HepG2 (cell line): ENCODE results near the gene BICRAL. TPM values are rescaled to one million over a fixed set of nuclear protein-coding genes. Genes with fewer than 3 reads are reported as not detected.

ENCODE experiments used
- ATF7 ChIP-seq, 2 experiments: fragments of 450-650 bp in 1 of 2; sonication (generic) in 1 of 2; formaldehyde crosslinking in 1 of 2; IDR thresholded peaks; 2 replicates each; pipeline versions ENCODE4 v1.4.0 to v1.6.1; 2016 to 2020; ENCODE audit warnings: antibody characterized with exemption in 1 of 2, mild to moderate bottlenecking in 1 of 2, missing genetic modification reagents in 1 of 2
- CHD2 ChIP-seq: IDR thresholded peaks from 2 replicates; pipeline ENCODE4 v1.6.1; 2011; ENCODE audit warnings: low read depth, low read length, improper control_type of control experiment
- GABPB1 ChIP-seq: IDR thresholded peaks from 2 replicates; pipeline ENCODE4 v1.6.1; 2016; ENCODE audit warnings: mild to moderate bottlenecking, missing genetic modification reagents, moderate library complexity, missing compliant biosample characterization
- GLI4 ChIP-seq: sonication (generic); formaldehyde crosslinking; IDR thresholded peaks from 2 replicates; pipeline ENCODE4 v1.5.1; 2020; ENCODE audit warnings: missing genetic modification reagents, mild to moderate bottlenecking, moderate library complexity, borderline replicate concordance
- HNRNPH1 ChIP-seq: fragments of 200-400 bp; formaldehyde crosslinking; optimal IDR thresholded peaks from 2 replicates; pipeline ENCODE3; 2017; ENCODE audit warnings: mild to moderate bottlenecking, low read depth, low read length
- IKZF4 ChIP-seq: sonication (generic); formaldehyde crosslinking; IDR thresholded peaks from 2 replicates; pipeline ENCODE4 v1.5.1; 2020; ENCODE audit warnings: borderline replicate concordance, mild to moderate bottlenecking, low read depth, missing genetic modification reagents; ENCODE audit errors: not compliant biosample characterization
- ISL2 ChIP-seq: sonication (generic); formaldehyde crosslinking; IDR thresholded peaks from 2 replicates; pipeline ENCODE4 v1.5.0; 2020; ENCODE audit warnings: missing genetic modification reagents
- KLF6 ChIP-seq: IDR thresholded peaks from 2 replicates; pipeline ENCODE4 v1.8.0; 2016; ENCODE audit warnings: missing biosample characterization, missing genetic modification reagents
- KMT2A ChIP-seq: sonication (generic); formaldehyde crosslinking; IDR thresholded peaks from 2 replicates; pipeline ENCODE4 v1.4.0; 2020; ENCODE audit warnings: missing genetic modification reagents
- MAFF ChIP-seq: IDR thresholded peaks from 2 replicates; pipeline ENCODE4 v1.6.1; 2011; ENCODE audit warnings: low read depth, low read length, improper control_type of control experiment
- MED8 ChIP-seq: sonication (generic); formaldehyde crosslinking; IDR thresholded peaks from 2 replicates; pipeline ENCODE4 v1.8.1; 2023; ENCODE audit warnings: mild to moderate bottlenecking, missing genetic modification reagents; ENCODE audit not compliant: insufficient replicate concordance
- NFIC ChIP-seq: IDR thresholded peaks from 2 replicates; pipeline ENCODE4 v1.6.1; 2012; ENCODE audit warnings: mild to moderate bottlenecking, low read length, inconsistent platforms
- POLR2G ChIP-seq: fragments of 200-400 bp; formaldehyde crosslinking; IDR thresholded peaks from 2 replicates; pipeline ENCODE4 v1.6.1; 2018; ENCODE audit warnings: mild to moderate bottlenecking, low read depth, low read length, moderate library complexity
- RCOR2 ChIP-seq: IDR thresholded peaks from 2 replicates; pipeline ENCODE4 v1.6.1; 2016; ENCODE audit warnings: missing biosample characterization, missing genetic modification reagents
- RNF2 ChIP-seq: fragments of 450-650 bp; conservative IDR thresholded peaks from 2 replicates; pipeline ENCODE4 v1.6.1; 2016; ENCODE audit warnings: low read depth
- SATB2 ChIP-seq: sonication (generic); formaldehyde crosslinking; IDR thresholded peaks from 2 replicates; pipeline ENCODE4 v1.5.0; 2020; ENCODE audit warnings: missing genetic modification reagents
- SMAD9 ChIP-seq: sonication (generic); formaldehyde crosslinking; IDR thresholded peaks from 2 replicates; pipeline ENCODE4 v1.5.1; 2020; ENCODE audit warnings: mild to moderate bottlenecking, missing genetic modification reagents
- ZC3H13 ChIP-seq: sonication (generic); formaldehyde crosslinking; IDR thresholded peaks from 2 replicates; pipeline ENCODE4 v1.8.1; 2023; ENCODE audit warnings: mild to moderate bottlenecking, missing genetic modification reagents, moderate library complexity
- ZNF205 ChIP-seq: IDR thresholded peaks from 2 replicates; pipeline ENCODE4 v1.6.1; 2018; ENCODE audit warnings: missing biosample characterization, missing genetic modification reagents
- ZNF432 ChIP-seq: sonication (generic); formaldehyde crosslinking; IDR thresholded peaks from 2 replicates; pipeline ENCODE4 v1.5.0; 2020; ENCODE audit warnings: missing genetic modification reagents, mild to moderate bottlenecking, borderline replicate concordance
- ZNF569 ChIP-seq: sonication (generic); formaldehyde crosslinking; IDR thresholded peaks from 2 replicates; pipeline ENCODE4 v1.5.0; 2020; ENCODE audit warnings: mild to moderate bottlenecking, missing genetic modification reagents, moderate library complexity, borderline replicate concordance
- ZNF703 ChIP-seq: sonication (generic); formaldehyde crosslinking; IDR thresholded peaks from 2 replicates; pipeline ENCODE4 v1.5.1; 2020; ENCODE audit warnings: missing genetic modification reagents, mild to moderate bottlenecking, moderate library complexity, borderline replicate concordance
- ZNF747 ChIP-seq: sonication (generic); formaldehyde crosslinking; IDR thresholded peaks from 2 replicates; pipeline ENCODE4 v1.8.1; 2023; ENCODE audit warnings: missing genetic modification reagents, mild to moderate bottlenecking, borderline replicate concordance
- ZNF816 ChIP-seq: sonication (generic); formaldehyde crosslinking; IDR thresholded peaks from 2 replicates; pipeline ENCODE4 v1.8.0; 2022; ENCODE audit warnings: missing genetic modification reagents, mild to moderate bottlenecking, borderline replicate concordance
- polyA plus RNA-seq, 8 experiments: library from polyadenylated mRNA; depleted of rRNA in 3 of 8; stranded (reverse) in 7 of 8; unstranded in 1 of 8; fragments of >200 nt; fragmentation: Illumina TruSeq in 4 of 8; extraction: Trizol in 4 of 8; gene quantifications; 2 replicates each; pipeline versions ENCODE4 v1.2.1 to v1.2.3, GENCODE V29; 2011 to 2016; ENCODE audit warnings: low read depth in 4 of 8, missing spikeins in 1 of 8, mixed read lengths in 1 of 8; ENCODE audit not compliant: insufficient read depth in 1 of 8
- total RNA-seq, 5 experiments: library from RNA; depleted of rRNA; stranded (reverse); fragments of >200 nt; fragmentation: Illumina TruSeq; extraction: Trizol; gene quantifications; 2 replicates each; pipeline ENCODE4 v1.2.3, GENCODE V29; 2016; ENCODE audit warnings: low read depth in 1 of 5
- TF ChIP-seq, protein P1 (sequence below): conservative IDR thresholded peaks from 2 replicates; pipeline ENCODE4 v1.6.1; 2018; ENCODE audit warnings: missing genetic modification reagents
- TF ChIP-seq, protein P2 (sequence below): IDR thresholded peaks from 2 replicates; pipeline ENCODE4 v1.6.1; 2016; ENCODE audit warnings: control low read depth
- TF ChIP-seq, protein P3 (sequence below): sonication (generic); formaldehyde crosslinking; IDR thresholded peaks from 2 replicates; pipeline ENCODE4 v1.4.0; 2020; ENCODE audit warnings: missing genetic modification reagents, borderline replicate concordance
- TF ChIP-seq, protein P4 (sequence below): sonication (generic); formaldehyde crosslinking; IDR thresholded peaks from 2 replicates; pipeline ENCODE4 v1.4.0; 2020; ENCODE audit warnings: missing genetic modification reagents, low read depth, mild to moderate bottlenecking, borderline replicate concordance

Gene BICRAL
- total and polyA plus RNA-seq, 2 of the 13 experiments (the other 11 are each of a cell fraction or from before 2014, with no cell fraction given): 5.0 to 13.5 TPM

DNA sequence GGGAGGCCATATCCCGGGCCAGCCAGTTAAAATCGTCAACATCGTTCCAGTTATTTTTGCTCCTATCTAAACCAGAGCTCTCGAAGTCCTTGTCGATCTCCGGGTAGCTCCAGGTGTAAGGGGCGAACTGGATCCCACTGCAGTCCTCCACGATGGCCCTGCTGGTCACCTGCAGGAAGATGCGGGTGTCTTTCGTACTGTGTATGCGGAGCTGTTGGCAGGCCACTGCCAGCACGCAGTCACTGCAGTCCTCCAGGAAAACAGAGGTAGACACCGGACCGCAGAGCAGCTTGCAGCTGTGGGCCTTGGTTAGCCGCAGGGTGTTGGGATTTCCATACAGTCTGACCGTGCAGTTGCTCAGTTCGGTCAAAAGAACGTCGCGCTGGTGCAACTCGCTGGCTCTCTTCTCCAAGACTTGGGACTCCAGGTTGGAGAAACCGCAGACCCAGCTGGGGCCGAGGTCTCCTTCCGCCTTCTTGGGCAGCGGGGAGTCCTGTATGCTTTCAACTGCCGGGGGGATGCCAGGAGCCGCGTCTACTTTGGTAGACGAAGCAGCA, 36.7 kb upstream of the BICRAL start (continued):
- no peak for TF ChIP-seq MAFF
- peak; percentile 38; the same call in 1 of the 2 replicates for TF ChIP-seq KMT2A (CRISPR knock-in tag)
- no peak for TF ChIP-seq ZNF432 (CRISPR knock-in tag)
- TF ChIP-seq, protein P1, sequence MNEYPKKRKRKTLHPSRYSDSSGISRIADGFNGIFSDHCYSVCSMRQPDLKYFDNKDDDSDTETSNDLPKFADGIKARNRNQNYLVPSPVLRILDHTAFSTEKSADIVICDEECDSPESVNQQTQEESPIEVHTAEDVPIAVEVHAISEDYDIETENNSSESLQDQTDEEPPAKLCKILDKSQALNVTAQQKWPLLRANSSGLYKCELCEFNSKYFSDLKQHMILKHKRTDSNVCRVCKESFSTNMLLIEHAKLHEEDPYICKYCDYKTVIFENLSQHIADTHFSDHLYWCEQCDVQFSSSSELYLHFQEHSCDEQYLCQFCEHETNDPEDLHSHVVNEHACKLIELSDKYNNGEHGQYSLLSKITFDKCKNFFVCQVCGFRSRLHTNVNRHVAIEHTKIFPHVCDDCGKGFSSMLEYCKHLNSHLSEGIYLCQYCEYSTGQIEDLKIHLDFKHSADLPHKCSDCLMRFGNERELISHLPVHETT (CRISPR knock-in tag): no peak
- TF ChIP-seq NFIC: no peak
- TF ChIP-seq, protein P2, sequence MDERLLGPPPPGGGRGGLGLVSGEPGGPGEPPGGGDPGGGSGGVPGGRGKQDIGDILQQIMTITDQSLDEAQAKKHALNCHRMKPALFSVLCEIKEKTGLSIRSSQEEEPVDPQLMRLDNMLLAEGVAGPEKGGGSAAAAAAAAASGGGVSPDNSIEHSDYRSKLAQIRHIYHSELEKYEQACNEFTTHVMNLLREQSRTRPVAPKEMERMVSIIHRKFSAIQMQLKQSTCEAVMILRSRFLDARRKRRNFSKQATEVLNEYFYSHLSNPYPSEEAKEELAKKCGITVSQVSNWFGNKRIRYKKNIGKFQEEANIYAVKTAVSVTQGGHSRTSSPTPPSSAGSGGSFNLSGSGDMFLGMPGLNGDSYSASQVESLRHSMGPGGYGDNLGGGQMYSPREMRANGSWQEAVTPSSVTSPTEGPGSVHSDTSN (CRISPR knock-in tag): no peak
- no peak; the same call in 1 of the 2 replicates for TF ChIP-seq KLF6 (CRISPR knock-in tag)
- no peak for TF ChIP-seq POLR2G
- no peak for TF ChIP-seq ZNF816 (CRISPR knock-in tag)
- no peak for TF ChIP-seq CHD2
- TF ChIP-seq HNRNPH1: no peak
- no peak for TF ChIP-seq ZNF747
- TF ChIP-seq, protein P3, sequence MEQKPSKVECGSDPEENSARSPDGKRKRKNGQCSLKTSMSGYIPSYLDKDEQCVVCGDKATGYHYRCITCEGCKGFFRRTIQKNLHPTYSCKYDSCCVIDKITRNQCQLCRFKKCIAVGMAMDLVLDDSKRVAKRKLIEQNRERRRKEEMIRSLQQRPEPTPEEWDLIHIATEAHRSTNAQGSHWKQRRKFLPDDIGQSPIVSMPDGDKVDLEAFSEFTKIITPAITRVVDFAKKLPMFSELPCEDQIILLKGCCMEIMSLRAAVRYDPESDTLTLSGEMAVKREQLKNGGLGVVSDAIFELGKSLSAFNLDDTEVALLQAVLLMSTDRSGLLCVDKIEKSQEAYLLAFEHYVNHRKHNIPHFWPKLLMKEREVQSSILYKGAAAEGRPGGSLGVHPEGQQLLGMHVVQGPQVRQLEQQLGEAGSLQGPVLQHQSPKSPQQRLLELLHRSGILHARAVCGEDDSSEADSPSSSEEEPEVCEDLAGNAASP (CRISPR knock-in tag): no peak
- TF ChIP-seq ZC3H13 (CRISPR knock-in tag): peak; percentile 79
- TF ChIP-seq RCOR2: no peak
- TF ChIP-seq ATF7 (IDR thresholded peaks at IDR 0.05): no peak
- TF ChIP-seq ATF7 (CRISPR knock-in tag; IDR thresholded peaks at IDR 0.05): no peak
- TF ChIP-seq ZNF569 (CRISPR knock-in tag): no peak
- TF ChIP-seq ZNF205 (CRISPR knock-in tag): 0 out of 2 replicates have a peak, but pooled peaks have one; percentile 20
- no peak for TF ChIP-seq SATB2 (CRISPR knock-in tag)
- TF ChIP-seq MED8 (CRISPR knock-in tag): no peak
- no peak for TF ChIP-seq GLI4
- TF ChIP-seq, protein P4, sequence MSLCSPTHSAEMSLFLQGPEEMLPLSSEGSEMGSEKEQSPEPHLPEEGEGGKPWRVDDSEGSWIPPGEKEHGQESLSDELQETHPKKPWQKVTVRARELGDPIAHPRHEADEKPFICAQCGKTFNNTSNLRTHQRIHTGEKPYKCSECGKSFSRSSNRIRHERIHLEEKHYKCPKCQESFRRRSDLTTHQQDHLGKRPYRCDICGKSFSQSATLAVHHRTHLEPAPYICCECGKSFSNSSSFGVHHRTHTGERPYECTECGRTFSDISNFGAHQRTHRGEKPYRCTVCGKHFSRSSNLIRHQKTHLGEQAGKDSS: no peak
- no peak for TF ChIP-seq GABPB1
- no peak for TF ChIP-seq IKZF4 (CRISPR knock-in tag)
- no peak for TF ChIP-seq RNF2
- TF ChIP-seq SMAD9 (CRISPR knock-in tag): no peak
- TF ChIP-seq ISL2 (CRISPR knock-in tag): no peak
- peak; percentile 68; the same call in 1 of the 2 replicates for TF ChIP-seq ZNF703
